Neural cell (in vitro differentiated cells): Measurements from ENCODE around the gene EIF3D. TPM values are rescaled to one million over a fixed set of nuclear protein-coding genes. Genes with fewer than 3 reads are reported as not detected.
"Not testable (repeated sequence)": the region's sequence is repeated elsewhere in the genome, so short reads cannot be mapped to it uniquely, and the experiment has no call there.

Experiments
- H2AFZ ChIP-seq: fragments of 200-600, 300-800 bp; sonication (generic), shearing (Covaris generic); 2 replicates; pipeline ENCODE4 v1.6.0; 2014; ENCODE audit warnings: low read depth, mild to moderate bottlenecking, antibody characterized with exemption, low read length, moderate library complexity
- H3F3A ChIP-seq: fragments of 200-600 bp; shearing (Covaris generic); 2 replicates; pipeline ENCODE4 v1.6.1; 2016; ENCODE audit warnings: mild to moderate bottlenecking, moderate library complexity, mixed read lengths, antibody characterized with exemption, low read length; ENCODE audit not compliant: insufficient read depth, poor library complexity, severe bottlenecking
- H3K27ac ChIP-seq: fragments of 200-600, 300-800 bp; sonication (generic), shearing (Covaris generic); 2 replicates; pipeline ENCODE4 v1.5.1; 2014; ENCODE audit warnings: mild to moderate bottlenecking, low read length, moderate library complexity
- H3K27me3 ChIP-seq: fragments of 300-800, 200-600 bp; sonication (generic), shearing (Covaris generic); 2 replicates; pipeline ENCODE4 v1.6.0; 2014; ENCODE audit warnings: mild to moderate bottlenecking, low read depth, low read length, moderate library complexity; ENCODE audit not compliant: insufficient read depth
- H3K36me3 ChIP-seq: fragments of 300-800, 200-600 bp; sonication (generic), shearing (Covaris generic); 2 replicates; pipeline ENCODE4 v1.5.1; 2014; ENCODE audit warnings: mild to moderate bottlenecking, antibody characterized with exemption, low read length, moderate library complexity; ENCODE audit not compliant: insufficient read depth
- H3K4me2 ChIP-seq: fragments of 300-800, 200-600 bp; sonication (generic), shearing (Covaris generic); 2 replicates; pipeline ENCODE4 v1.6.0; 2014; ENCODE audit warnings: mild to moderate bottlenecking, low read length
- H3K4me3 ChIP-seq: fragments of 300-800, 200-600 bp; sonication (generic), shearing (Covaris generic); 2 replicates; pipeline ENCODE4 v1.5.1; 2014; ENCODE audit warnings: mild to moderate bottlenecking, low read length, moderate library complexity
- H3K79me2 ChIP-seq: fragments of 200-600 bp; shearing (Covaris generic); replicated peaks from 2 replicates; pipeline ENCODE4 v1.6.0; 2014; ENCODE audit warnings: mild to moderate bottlenecking, low read length, moderate library complexity; ENCODE audit not compliant: insufficient read depth
- H3K9ac ChIP-seq: fragments of 300-800, 200-600 bp; sonication (generic), shearing (Covaris generic); 2 replicates; pipeline ENCODE4 v1.6.1; 2016; ENCODE audit warnings: mild to moderate bottlenecking, low read length, mixed read lengths
- H3K9me2 ChIP-seq: fragments of 200-600 bp; shearing (Covaris generic); 2 replicates; pipeline ENCODE4 v1.6.1; 2016; ENCODE audit warnings: mild to moderate bottlenecking, low read length, mixed read lengths; ENCODE audit not compliant: insufficient read depth
- H3K9me3 ChIP-seq: fragments of 200-600, 300-800 bp; sonication (generic), shearing (Covaris generic); 2 replicates; pipeline ENCODE4 v1.6.1; 2016; ENCODE audit warnings: mild to moderate bottlenecking, mixed run types, low read length, moderate library complexity, mixed read lengths
- H4K20me1 ChIP-seq: fragments of 200-600 bp; shearing (Covaris generic); 2 replicates; pipeline ENCODE4 v1.6.1; 2016; ENCODE audit warnings: mild to moderate bottlenecking, mixed run types; ENCODE audit not compliant: insufficient read depth
- CTCF ChIP-seq: fragments of 450-650 bp; IDR thresholded peaks from 2 replicates; pipeline ENCODE4 v1.5.1; 2014; ENCODE audit warnings: antibody characterized with exemption, mild to moderate bottlenecking, moderate library complexity; ENCODE audit not compliant: poor library complexity, severe bottlenecking
- EP300 ChIP-seq: fragments of 450-650 bp; conservative IDR thresholded peaks from 2 replicates; pipeline ENCODE4 v1.6.1; 2014; ENCODE audit warnings: antibody characterized with exemption, mild to moderate bottlenecking, moderate library complexity; ENCODE audit not compliant: poor library complexity, severe bottlenecking
- EZH2 ChIP-seq: fragments of 200-600, 300-800 bp; shearing (Covaris generic), sonication (generic); IDR thresholded peaks from 2 replicates; pipeline ENCODE4 v1.6.1; 2014; ENCODE audit warnings: antibody characterized with exemption, low read length, borderline replicate concordance, mild to moderate bottlenecking; ENCODE audit not compliant: insufficient read depth, poor library complexity, severe bottlenecking
- MXI1 ChIP-seq: fragments of 450-650 bp; conservative IDR thresholded peaks from 2 replicates; pipeline ENCODE4 v1.6.1; 2014; ENCODE audit warnings: antibody characterized with exemption, mild to moderate bottlenecking; ENCODE audit not compliant: poor library complexity, severe bottlenecking
- POLR2AphosphoS5 ChIP-seq: IDR thresholded peaks from 2 replicates; pipeline ENCODE4 v1.6.1; 2012
- RAD21 ChIP-seq: fragments of 450-650 bp; conservative IDR thresholded peaks from 2 replicates; pipeline ENCODE4 v1.6.1; 2014; ENCODE audit warnings: antibody characterized with exemption, mild to moderate bottlenecking, moderate library complexity
- REST ChIP-seq: IDR thresholded peaks from 2 replicates; pipeline ENCODE4 v1.6.1; 2012; ENCODE audit warnings: borderline replicate concordance
- SMC3 ChIP-seq: fragments of 450-650 bp; conservative IDR thresholded peaks from 2 replicates; pipeline ENCODE4 v1.6.1; 2014; ENCODE audit warnings: antibody characterized with exemption, mild to moderate bottlenecking, moderate library complexity; ENCODE audit not compliant: poor library complexity
- TAF1 ChIP-seq: IDR thresholded peaks from 2 replicates; pipeline ENCODE4 v1.6.1; 2012; ENCODE audit warnings: low read depth
- polyA plus RNA-seq: library from polyadenylated mRNA; depleted of rRNA; stranded (reverse); fragments of >200 nt; gene quantifications from 2 replicates; pipeline ENCODE4 v1.2.3, GENCODE V29; 2014

Gene EIF3D
- polyA plus RNA-seq, 1 donor from 2014 or later: 133 TPM

- Histone ChIP-seq H3K4me2 (no peak overlapping the region), H4K20me1 (no peaks in the 10 kb centered on the region), H3F3A (no peaks in the 10 kb centered on the region), H3K9ac (no peak overlapping the region), H3K79me2 (peaks cover 3% of the 10 kb centered on the region), H3K9me2 (no peaks in the 10 kb centered on the region), H3K27ac (no peak overlapping the region), H3K27me3 (no peaks in the 10 kb centered on the region), H3K4me3 (no peak overlapping the region), H3K9me3 (no peaks in the 10 kb centered on the region), H2AFZ (no peak overlapping the region), H3K36me3 (peaks cover 4% of the 10 kb centered on the region)
- TF ChIP-seq POLR2AphosphoS5 (no peak), MXI1 (no peak), EP300 (no peak), TAF1 (no peak), CTCF (no peak), RAD21 (no peak), REST (no peak), EZH2 (no peak), SMC3 (no peak)
Observed at GRCh38 chr22:36522662-36523061, 6.3 kb downstream of the EIF3D start.

GRCh38 chr22:36520423-36520822 is 8.5 kb downstream of the EIF3D start:
- H3K27ac ChIP-seq: no peak overlapping the region
- no peak overlapping the region for H2AFZ ChIP-seq
- no peaks in the 10 kb centered on the region for H3K9me2 ChIP-seq
- H3K4me3 ChIP-seq: no peak overlapping the region
- H3K9ac ChIP-seq: no peak overlapping the region
- no peaks in the 10 kb centered on the region for H3K9me3 ChIP-seq
- no peaks in the 10 kb centered on the region for H3K79me2 ChIP-seq
- TF ChIP-seq RAD21 (no peak), MXI1 (no peak), CTCF (no peak), EZH2 (no peak), POLR2AphosphoS5 (no peak), EP300 (no peak)
- H3K4me2 ChIP-seq: no peak overlapping the region
- no peaks in the 10 kb centered on the region for H4K20me1 ChIP-seq
- no peaks in the 10 kb centered on the region for H3F3A ChIP-seq
- H3K36me3 ChIP-seq: peaks cover 4% of the 10 kb centered on the region
- H3K27me3 ChIP-seq: no peaks in the 10 kb centered on the region

- not testable (repeated sequence) for H3K9ac ChIP-seq, H2AFZ ChIP-seq, H3K36me3 ChIP-seq, H3K9me3 ChIP-seq, H3F3A ChIP-seq, H4K20me1 ChIP-seq, H3K27me3 ChIP-seq, H3K79me2 ChIP-seq, H3K27ac ChIP-seq, H3K4me3 ChIP-seq, H3K9me2 ChIP-seq, H3K4me2 ChIP-seq
Observed at GRCh38 chr22:36519906-36520305, 9.1 kb downstream of the EIF3D start.
